Stomach smooth muscle (tissue), 2 donors: ENCODE data around the gene GABRB2.
"Not testable (repeated sequence)": the region's sequence is repeated elsewhere in the genome, so short reads cannot be mapped to it uniquely, and the experiment has no call there.

Experiments
- H3K27ac ChIP-seq: one replicate; pipeline ENCODE4 v1.7.0; 2013; ENCODE audit warnings: mild to moderate bottlenecking, low read length, inconsistent platforms
- H3K27me3 ChIP-seq, 2 donors: one replicate each; pipeline ENCODE4 v1.7.0; 2013; ENCODE audit warnings: low read length in 2 of 2; ENCODE audit not compliant: insufficient read depth in 2 of 2, control insufficient read depth in 1 of 2
- H3K36me3 ChIP-seq, 2 donors: one replicate each; pipeline ENCODE4 v1.7.0; 2013; ENCODE audit warnings: low read length in 2 of 2; ENCODE audit not compliant: control insufficient read depth in 2 of 2, insufficient read depth in 2 of 2
- H3K4me1 ChIP-seq: one replicate; pipeline ENCODE4 v1.7.0; 2013; ENCODE audit warnings: low read length; ENCODE audit not compliant: control insufficient read depth, insufficient read depth
- H3K4me3 ChIP-seq, 2 donors: one replicate each; pipeline ENCODE4 v1.7.0; 2013; ENCODE audit warnings: low read length in 2 of 2
- H3K9ac ChIP-seq, 2 donors: one replicate each; pipeline ENCODE4 v1.7.0; 2013; ENCODE audit warnings: low read length in 2 of 2, mild to moderate bottlenecking in 1 of 2
- H3K9me3 ChIP-seq, 2 donors: one replicate each; pipeline ENCODE4 v1.7.0; 2013; ENCODE audit warnings: low read length in 2 of 2; ENCODE audit not compliant: control insufficient read depth in 2 of 2
- donor health status: healthy.
- donor health status: Pancreatic carcinoma.

Gene GABRB2

GRCh38 chr5:161546095-161546469, 443 bp downstream of the GABRB2 start:
- peaks cover 0 to 3% of the 10 kb centered on the region in 2 donors for H3K9me3 ChIP-seq
- H3K4me1 ChIP-seq, result peaks cover 19% of the 10 kb centered on the region
- H3K27me3 ChIP-seq, result peaks cover 32 to 46% of the 10 kb centered on the region in 2 donors
- no peak overlapping the region for H3K9ac ChIP-seq
- no peak overlapping the region for H3K27ac ChIP-seq
- H3K4me3 ChIP-seq, result peak overlapping the region in 1 of 2 donors; percentile 74
- no peaks in the 10 kb centered on the region for H3K36me3 ChIP-seq

DNA sequence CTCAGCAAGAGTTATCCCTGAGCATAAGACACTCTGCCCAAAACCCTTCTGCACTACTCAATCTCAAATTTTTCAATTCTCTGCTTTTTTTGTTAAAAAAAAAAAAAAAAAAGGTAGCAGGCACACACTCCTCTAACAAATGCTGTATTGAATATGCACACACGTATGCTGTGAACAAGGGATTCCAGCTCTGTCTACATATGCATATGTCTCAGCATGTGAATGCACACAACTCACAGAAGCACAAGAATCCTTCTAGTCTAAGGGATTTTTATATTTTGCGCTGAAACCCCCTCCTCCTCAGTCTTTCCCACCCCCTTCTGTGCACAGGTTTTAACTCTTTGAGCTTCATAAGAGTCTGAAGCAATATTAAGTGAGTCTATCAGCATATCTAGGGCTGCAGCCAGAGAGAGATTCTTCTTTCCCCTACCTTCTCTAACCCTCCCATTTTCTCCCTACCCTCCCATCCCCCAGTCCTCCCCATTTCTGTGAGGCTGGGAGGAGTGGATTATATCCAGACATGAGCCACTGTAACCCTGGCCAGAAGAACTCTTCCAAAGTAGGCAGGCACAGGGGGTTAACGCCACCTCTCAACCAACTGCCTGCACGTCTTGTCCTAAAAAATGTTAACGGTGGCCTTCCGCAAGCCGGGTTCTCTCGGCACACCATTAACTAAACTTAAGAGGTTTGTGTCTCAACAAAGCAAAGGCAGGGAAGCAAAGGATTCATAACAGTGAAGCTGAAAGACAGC, 1.0 kb downstream of the GABRB2 start:
- H3K9ac ChIP-seq, result no peak overlapping the region

GRCh38 chr5:161544350-161544765, 2.2 kb downstream of the GABRB2 start:
- Histone ChIP-seq H3K27me3 (peaks cover 32 to 42% of the 10 kb centered on the region in 2 donors), H3K36me3 (no peaks in the 10 kb centered on the region), H3K4me3 (no peak overlapping the region), H3K9ac (no peak overlapping the region), H3K27ac (no peak overlapping the region), H3K9me3 (peaks cover 0 to 4% of the 10 kb centered on the region in 2 donors), H3K4me1 (peaks cover 19% of the 10 kb centered on the region)

More for the DNA sequence above, 1.0 kb downstream of the GABRB2 start:
- Histone ChIP-seq H3K4me3 (no peak overlapping the region), H3K4me1 (peaks cover 19% of the 10 kb centered on the region), H3K27ac (no peak overlapping the region), H3K27me3 (peaks cover 32 to 46% of the 10 kb centered on the region in 2 donors), H3K36me3 (no peaks in the 10 kb centered on the region), H3K9me3 (peaks cover 0 to 4% of the 10 kb centered on the region in 2 donors)

GRCh38 chr5:161539016-161539415, 7.5 kb downstream of the GABRB2 start:
- Histone ChIP-seq H3K36me3 (no peaks in the 10 kb centered on the region), H3K4me1 (no peaks in the 10 kb centered on the region), H3K4me3 (no peak overlapping the region), H3K9me3 (peaks cover 0 to 4% of the 10 kb centered on the region in 2 donors), H3K9ac (no peak overlapping the region), H3K27me3 (peaks cover 0 to 2% of the 10 kb centered on the region in 2 donors), H3K27ac (no peak overlapping the region)

DNA sequence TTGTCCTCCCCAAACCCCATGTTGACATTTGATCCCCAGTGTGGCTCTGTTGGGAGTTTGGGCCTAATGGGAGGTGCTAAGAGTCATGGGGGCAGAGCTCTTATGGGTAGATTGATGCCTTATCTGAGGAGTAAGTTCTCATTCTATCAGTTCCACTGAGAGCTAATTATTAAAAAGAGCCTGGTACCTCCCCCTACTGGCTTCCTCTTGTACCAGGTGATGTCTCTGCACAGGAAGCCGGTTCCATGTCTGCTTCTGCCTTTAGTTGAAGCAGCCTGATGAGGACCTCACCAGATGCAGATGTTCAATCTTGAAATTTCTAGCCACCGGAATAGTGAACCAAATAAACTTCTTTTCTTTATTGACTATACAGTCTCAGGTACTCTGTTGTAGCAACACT, 10.8 kb downstream of the GABRB2 start:
- Histone ChIP-seq H3K9me3 (no peaks in the 10 kb centered on the region), H3K27ac (no peak overlapping the region), H3K36me3 (no peaks in the 10 kb centered on the region), H3K27me3 (peaks cover 0 to 2% of the 10 kb centered on the region in 2 donors), H3K9ac (no peak overlapping the region), H3K4me1 (no peaks in the 10 kb centered on the region), H3K4me3 (no peak overlapping the region)

DNA sequence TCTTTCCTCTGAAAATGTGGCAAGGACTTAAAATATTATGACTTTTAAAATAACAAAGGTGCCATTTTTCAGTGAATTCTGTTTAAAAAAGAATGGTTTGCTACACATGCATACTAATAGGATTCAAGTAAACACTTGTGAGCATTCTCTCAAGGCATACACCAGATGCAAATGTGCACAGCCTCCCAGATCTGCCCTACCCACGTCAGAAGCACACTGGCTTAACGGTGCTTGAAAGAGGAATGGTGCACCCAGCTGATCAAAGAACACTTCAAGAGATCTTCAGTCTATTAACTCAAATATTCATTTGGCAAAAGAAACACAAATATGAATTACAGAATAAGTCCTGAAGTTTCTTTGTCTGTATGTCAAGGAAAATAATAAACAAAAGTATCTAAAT, 15.8 kb downstream of the GABRB2 start:
- no peaks in the 10 kb centered on the region for H3K4me1 ChIP-seq
- H3K9me3 ChIP-seq, result no peaks in the 10 kb centered on the region
- H3K27ac ChIP-seq, result no peak overlapping the region
- H3K4me3 ChIP-seq, result no peak overlapping the region
- no peak overlapping the region for H3K9ac ChIP-seq
- peaks cover 0 to 2% of the 10 kb centered on the region in 2 donors for H3K27me3 ChIP-seq
- H3K36me3 ChIP-seq, result no peaks in the 10 kb centered on the region

GRCh38 chr5:161513942-161514341, 32.6 kb downstream of the GABRB2 start:
- Histone ChIP-seq H3K9me3 (peaks cover 0 to 5% of the 10 kb centered on the region in 2 donors), H3K27me3 (no peaks in the 10 kb centered on the region), H3K9ac (no peak overlapping the region), H3K4me1 (no peaks in the 10 kb centered on the region), H3K36me3 (no peaks in the 10 kb centered on the region), H3K4me3 (no peak overlapping the region), H3K27ac (no peak overlapping the region)

DNA sequence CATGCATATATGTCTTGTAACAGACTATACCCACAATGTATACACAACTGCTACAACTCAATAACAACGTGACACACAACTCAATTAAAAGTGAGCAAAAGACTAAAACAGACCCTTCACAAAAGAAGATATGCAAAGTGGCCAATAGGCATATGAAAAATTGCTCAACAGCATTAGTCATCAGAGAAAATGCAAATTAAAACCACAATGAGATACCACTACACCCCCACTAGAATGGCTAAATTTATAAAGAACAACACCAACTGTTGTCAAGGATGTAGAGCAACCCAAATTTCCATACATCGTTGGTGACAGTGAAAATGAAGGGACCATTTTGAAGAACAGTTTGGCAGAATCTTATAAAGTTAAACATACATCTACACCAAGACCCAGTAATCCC, 38.9 kb downstream of the GABRB2 start:
- no peak overlapping the region for H3K27ac ChIP-seq
- no peaks in the 10 kb centered on the region for H3K27me3 ChIP-seq
- H3K9ac ChIP-seq, result no peak overlapping the region
- no peak overlapping the region for H3K4me3 ChIP-seq
- no peaks in the 10 kb centered on the region for H3K36me3 ChIP-seq
- peaks cover 0 to 2% of the 10 kb centered on the region in 2 donors for H3K9me3 ChIP-seq
- no peaks in the 10 kb centered on the region for H3K4me1 ChIP-seq

- H3K9me3 ChIP-seq, H3K4me3 ChIP-seq, H3K27me3 ChIP-seq, H3K27ac ChIP-seq, H3K36me3 ChIP-seq, H3K9ac ChIP-seq, H3K4me1 ChIP-seq: not testable (repeated sequence)
Measured at GRCh38 chr5:161505160-161505559, 41.4 kb downstream of the GABRB2 start.

- Histone ChIP-seq H3K9me3 (peaks cover 3 to 5% of the 10 kb centered on the region in 2 donors), H3K27me3 (no peaks in the 10 kb centered on the region), H3K4me3 (no peak overlapping the region), H3K27ac (no peak overlapping the region), H3K4me1 (no peaks in the 10 kb centered on the region), H3K36me3 (no peaks in the 10 kb centered on the region), H3K9ac (no peak overlapping the region)
Measured at GRCh38 chr5:161498531-161498930, 48.0 kb downstream of the GABRB2 start.

- Histone ChIP-seq H3K9me3 (no peaks in the 10 kb centered on the region), H3K4me3 (no peak overlapping the region), H3K27ac (no peak overlapping the region), H3K36me3 (no peaks in the 10 kb centered on the region), H3K9ac (no peak overlapping the region), H3K27me3 (no peaks in the 10 kb centered on the region), H3K4me1 (no peaks in the 10 kb centered on the region)
Measured at GRCh38 chr5:161483721-161484120, 62.8 kb downstream of the GABRB2 start.
